Measurements from ENCODE around the gene KIT.
"Not testable (repeated sequence)": the region's sequence is repeated elsewhere in the genome, so short reads cannot be mapped to it uniquely, and the experiment has no call there.

Gene KIT

DNA sequence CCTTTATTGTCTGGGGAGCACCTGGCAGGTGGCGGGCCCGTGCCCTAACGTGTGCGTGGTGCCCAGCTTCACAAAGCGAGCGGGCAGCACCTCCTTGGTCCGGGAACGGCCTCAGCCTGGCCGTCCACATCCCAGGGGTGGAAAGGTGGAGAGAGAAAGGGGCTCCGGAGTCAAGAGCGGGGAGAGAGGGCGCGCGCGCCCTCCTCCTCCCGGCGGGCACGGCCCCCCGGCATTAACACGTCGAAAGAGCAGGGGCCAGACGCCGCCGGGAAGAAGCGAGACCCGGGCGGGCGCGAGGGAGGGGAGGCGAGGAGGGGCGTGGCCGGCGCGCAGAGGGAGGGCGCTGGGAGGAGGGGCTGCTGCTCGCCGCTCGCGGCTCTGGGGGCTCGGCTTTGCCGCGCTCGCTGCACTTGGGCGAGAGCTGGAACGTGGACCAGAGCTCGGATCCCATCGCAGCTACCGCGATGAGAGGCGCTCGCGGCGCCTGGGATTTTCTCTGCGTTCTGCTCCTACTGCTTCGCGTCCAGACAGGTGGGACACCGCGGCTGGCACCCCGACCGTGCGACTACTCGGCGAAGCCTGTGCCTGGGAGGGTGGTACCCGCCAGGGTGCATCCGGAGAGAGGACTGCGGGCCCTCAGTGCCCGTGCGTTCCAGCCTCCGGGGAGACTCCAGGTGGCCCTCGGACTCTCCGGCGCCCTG is at the start of gene KIT:
KIT (plus strand) TSS at position 407 of the 701 bp plus-strand sequence; CDS start at position 465, 58 bp downstream.
- DNase-seq (ENCODE audit: low read depth, low spot score): no peak
- Histone ChIP-seq H3K9me3 (ENCODE audit: low read depth, low read length) (no peaks in the 10 kb centered on the region), H3K4me3 (peak within 1 kb of the TSS; percentile 95), H3K27ac (no peak within 1 kb of the TSS), H3K36me3 (ENCODE audit: insufficient read depth, low read length) (no peaks in the 10 kb centered on the region), H3K9ac (ENCODE audit: insufficient read length) (peak within 1 kb of the TSS; percentile 76)
- TF ChIP-seq FOXP2 (optimal IDR thresholded peaks at IDR 0.05; ENCODE audit: control extremely low read depth, extremely low read length, insufficient read depth) (no peak), POLR2AphosphoS5 (IDR thresholded peaks at IDR 0.05; ENCODE audit: borderline replicate concordance, low read depth, low read length) (peak; percentile 66), EZH2 (IDR thresholded peaks at IDR 0.05) (no peak)

GRCh38 chr4:54609310-54609709 is 48.4 kb upstream of the KIT start:
- no peak overlapping the region for H3K27ac ChIP-seq
- no peak for TF ChIP-seq FOXP2 (optimal IDR thresholded peaks at IDR 0.05; ENCODE audit: control extremely low read depth, extremely low read length, insufficient read depth)
- TF ChIP-seq EZH2 (IDR thresholded peaks at IDR 0.05): no peak
- no peak for TF ChIP-seq POLR2AphosphoS5 (IDR thresholded peaks at IDR 0.05; ENCODE audit: borderline replicate concordance, low read depth, low read length)
- DNase-seq (ENCODE audit: low read depth, low spot score): no peak
- H3K36me3 ChIP-seq (ENCODE audit: insufficient read depth, low read length): no peaks in the 10 kb centered on the region
- no peak overlapping the region for H3K9ac ChIP-seq (ENCODE audit: insufficient read length)
- H3K9me3 ChIP-seq (ENCODE audit: low read depth, low read length): no peaks in the 10 kb centered on the region
- no peak overlapping the region for H3K4me3 ChIP-seq

DNA sequence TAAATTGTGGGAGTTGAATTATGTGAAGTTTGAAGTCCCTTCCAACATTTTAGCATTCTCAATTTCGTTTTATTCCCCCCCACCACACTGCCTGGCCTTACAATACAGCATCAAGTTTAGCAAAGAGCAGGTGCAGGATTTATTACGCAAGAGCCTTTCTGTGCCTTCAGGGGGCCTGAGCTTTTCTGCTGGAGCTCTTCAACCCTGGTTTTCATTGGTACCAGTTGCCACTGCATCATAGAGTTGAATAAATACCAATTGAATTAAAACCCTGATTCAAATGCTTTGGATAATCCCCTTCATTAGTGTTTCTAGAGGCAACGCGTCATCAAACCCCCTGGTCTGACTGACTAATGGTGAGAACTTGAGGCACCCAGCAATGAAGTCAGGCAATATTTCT is 43.6 kb upstream of the KIT start:
- H3K36me3 ChIP-seq (ENCODE audit: insufficient read depth, low read length): no peaks in the 10 kb centered on the region
- TF ChIP-seq FOXP2 (optimal IDR thresholded peaks at IDR 0.05; ENCODE audit: control extremely low read depth, extremely low read length, insufficient read depth): no peak
- no peak for TF ChIP-seq EZH2 (IDR thresholded peaks at IDR 0.05)
- TF ChIP-seq POLR2AphosphoS5 (IDR thresholded peaks at IDR 0.05; ENCODE audit: borderline replicate concordance, low read depth, low read length): no peak
- no peak for DNase-seq (ENCODE audit: low read depth, low spot score)
- no peak overlapping the region for H3K4me3 ChIP-seq
- H3K27ac ChIP-seq: no peak overlapping the region
- no peak overlapping the region for H3K9ac ChIP-seq (ENCODE audit: insufficient read length)
- H3K9me3 ChIP-seq (ENCODE audit: low read depth, low read length): no peaks in the 10 kb centered on the region

- Histone ChIP-seq H3K36me3 (ENCODE audit: insufficient read depth, low read length) (no peaks in the 10 kb centered on the region), H3K9ac (ENCODE audit: insufficient read length) (no peak overlapping the region), H3K4me3 (no peak overlapping the region), H3K9me3 (ENCODE audit: low read depth, low read length) (no peaks in the 10 kb centered on the region), H3K27ac (no peak overlapping the region)
- DNase-seq (ENCODE audit: low read depth, low spot score): no peak
- no peak for TF ChIP-seq EZH2 (IDR thresholded peaks at IDR 0.05)
- no peak for TF ChIP-seq POLR2AphosphoS5 (IDR thresholded peaks at IDR 0.05; ENCODE audit: borderline replicate concordance, low read depth, low read length)
- TF ChIP-seq FOXP2 (optimal IDR thresholded peaks at IDR 0.05; ENCODE audit: control extremely low read depth, extremely low read length, insufficient read depth): no peak
Observed at GRCh38 chr4:54620773-54621172, 37.0 kb upstream of the KIT start.

DNA sequence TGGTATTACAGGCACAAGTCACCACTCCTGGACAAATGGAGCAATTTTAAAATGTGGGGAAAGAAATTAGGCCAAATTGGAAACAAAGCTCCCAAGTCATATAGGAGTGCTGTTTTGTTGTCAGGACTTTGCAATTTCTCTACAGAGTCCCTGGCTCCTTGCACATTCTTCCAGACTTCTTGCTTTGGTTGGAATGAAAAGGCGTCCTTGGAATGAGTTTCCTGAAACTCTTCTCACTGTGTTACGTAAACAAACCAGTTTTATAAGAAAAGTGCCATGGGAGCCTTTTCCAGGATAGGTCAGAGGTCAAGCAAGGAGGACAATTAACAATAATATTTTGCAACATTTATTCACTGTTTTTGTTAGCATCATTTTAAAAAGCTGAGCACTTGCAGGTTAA is 32.4 kb upstream of the KIT start:
- Histone ChIP-seq H3K9ac (ENCODE audit: insufficient read length) (no peak overlapping the region), H3K27ac (no peak overlapping the region), H3K36me3 (ENCODE audit: insufficient read depth, low read length) (no peaks in the 10 kb centered on the region), H3K4me3 (no peak overlapping the region), H3K9me3 (ENCODE audit: low read depth, low read length) (no peaks in the 10 kb centered on the region)
- DNase-seq (ENCODE audit: low read depth, low spot score): no peak
- TF ChIP-seq POLR2AphosphoS5 (IDR thresholded peaks at IDR 0.05; ENCODE audit: borderline replicate concordance, low read depth, low read length) (no peak), FOXP2 (optimal IDR thresholded peaks at IDR 0.05; ENCODE audit: control extremely low read depth, extremely low read length, insufficient read depth) (no peak), EZH2 (IDR thresholded peaks at IDR 0.05) (no peak)

DNA sequence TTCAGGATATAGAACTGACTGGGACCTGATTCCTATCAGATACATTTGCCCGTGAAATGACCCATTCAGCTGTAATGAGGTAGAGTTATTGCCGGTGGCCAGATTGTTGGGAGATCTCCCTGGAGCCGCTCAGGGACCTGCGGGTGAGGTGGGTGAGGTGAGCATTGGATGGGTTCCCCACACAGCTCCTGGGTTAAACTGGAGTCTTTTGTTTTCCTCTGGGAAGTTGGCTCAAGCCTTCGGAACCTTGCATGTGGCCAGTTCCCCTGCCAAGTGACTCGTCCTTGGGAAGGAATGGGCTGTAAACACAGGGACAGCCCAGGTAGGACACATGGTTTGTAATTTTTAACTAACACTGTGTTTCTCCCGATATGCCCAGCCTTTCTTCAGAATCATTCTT is 31.6 kb upstream of the KIT start:
- DNase-seq (ENCODE audit: low read depth, low spot score): no peak
- TF ChIP-seq POLR2AphosphoS5 (IDR thresholded peaks at IDR 0.05; ENCODE audit: borderline replicate concordance, low read depth, low read length) (no peak), FOXP2 (optimal IDR thresholded peaks at IDR 0.05; ENCODE audit: control extremely low read depth, extremely low read length, insufficient read depth) (no peak), EZH2 (IDR thresholded peaks at IDR 0.05) (no peak)
- H3K9ac ChIP-seq (ENCODE audit: insufficient read length): no peak overlapping the region
- H3K4me3 ChIP-seq: no peak overlapping the region
- H3K36me3 ChIP-seq (ENCODE audit: insufficient read depth, low read length): no peaks in the 10 kb centered on the region
- H3K9me3 ChIP-seq (ENCODE audit: low read depth, low read length): no peaks in the 10 kb centered on the region
- no peak overlapping the region for H3K27ac ChIP-seq

GRCh38 chr4:54632537-54632936 is 25.2 kb upstream of the KIT start:
- no peak overlapping the region for H3K4me3 ChIP-seq
- no peaks in the 10 kb centered on the region for H3K36me3 ChIP-seq (ENCODE audit: insufficient read depth, low read length)
- no peak overlapping the region for H3K27ac ChIP-seq
- no peak for DNase-seq (ENCODE audit: low read depth, low spot score)
- no peak for TF ChIP-seq EZH2 (IDR thresholded peaks at IDR 0.05)
- TF ChIP-seq POLR2AphosphoS5 (IDR thresholded peaks at IDR 0.05; ENCODE audit: borderline replicate concordance, low read depth, low read length): no peak
- no peak for TF ChIP-seq FOXP2 (optimal IDR thresholded peaks at IDR 0.05; ENCODE audit: control extremely low read depth, extremely low read length, insufficient read depth)
- H3K9ac ChIP-seq (ENCODE audit: insufficient read length): no peak overlapping the region
- H3K9me3 ChIP-seq (ENCODE audit: low read depth, low read length): no peaks in the 10 kb centered on the region

DNA sequence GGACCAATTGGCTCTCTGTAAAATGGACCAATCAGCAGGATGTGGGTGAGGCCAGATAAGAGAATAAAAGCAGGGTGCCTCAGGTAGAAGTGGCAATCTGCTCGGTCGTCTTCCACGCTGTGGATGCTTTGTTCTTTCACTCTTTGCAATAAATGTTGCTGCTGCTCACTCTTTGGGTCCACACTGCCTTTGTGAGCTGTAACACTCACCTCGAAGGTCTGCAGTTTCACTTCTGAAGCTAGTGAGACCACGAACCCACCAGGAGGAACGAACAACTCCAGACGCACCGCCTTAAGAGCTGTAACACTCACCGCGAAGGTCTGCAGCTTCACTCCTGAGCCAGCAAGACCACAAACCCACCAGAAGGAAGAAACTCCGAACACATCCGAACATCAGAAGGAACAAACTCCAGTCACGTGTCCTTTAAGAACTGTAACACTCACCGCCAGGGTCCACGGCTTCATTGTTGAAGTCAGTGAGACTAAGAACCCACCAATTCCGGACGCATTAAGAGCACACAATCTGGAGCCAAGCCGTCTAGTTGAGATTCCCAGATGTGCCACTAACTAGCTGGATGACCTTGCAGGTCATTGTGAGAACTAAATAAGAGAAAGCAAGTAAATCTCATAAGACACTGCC is 24.5 kb upstream of the KIT start:
- H3K4me3 ChIP-seq; H3K36me3 ChIP-seq (ENCODE audit: insufficient read depth, low read length); H3K27ac ChIP-seq; H3K9ac ChIP-seq (ENCODE audit: insufficient read length); DNase-seq (ENCODE audit: low read depth, low spot score); H3K9me3 ChIP-seq (ENCODE audit: low read depth, low read length): not testable (repeated sequence)

GRCh38 chr4:54635318-54635717 is 22.4 kb upstream of the KIT start:
- H3K4me3 ChIP-seq: no peak overlapping the region
- TF ChIP-seq POLR2AphosphoS5 (IDR thresholded peaks at IDR 0.05; ENCODE audit: borderline replicate concordance, low read depth, low read length) (no peak), EZH2 (IDR thresholded peaks at IDR 0.05) (no peak), FOXP2 (optimal IDR thresholded peaks at IDR 0.05; ENCODE audit: control extremely low read depth, extremely low read length, insufficient read depth) (no peak)
- H3K36me3 ChIP-seq (ENCODE audit: insufficient read depth, low read length): no peaks in the 10 kb centered on the region

More at GRCh38 chr4:54635318-54635717, 22.4 kb upstream of the KIT start:
- no peak for DNase-seq (ENCODE audit: low read depth, low spot score)
- Histone ChIP-seq H3K9ac (ENCODE audit: insufficient read length) (no peak overlapping the region), H3K9me3 (ENCODE audit: low read depth, low read length) (no peaks in the 10 kb centered on the region), H3K27ac (no peak overlapping the region)
